HG03060 (cell line): Measurements from ENCODE around the gene ZNF701.
"Not testable (repeated sequence)": the region's sequence is repeated elsewhere in the genome, so short reads cannot be mapped to it uniquely, and the experiment has no call there.

Experiments
- ATAC-seq: cut with Tn5 transposase; IDR thresholded peaks from one replicate; pipeline ENCODE4 v1.9.1; 2021; ENCODE audit warnings: low read depth, moderate number of reproducible peaks; ENCODE audit not compliant: unreplicated experiment

The ZNF701 gene

DNA sequence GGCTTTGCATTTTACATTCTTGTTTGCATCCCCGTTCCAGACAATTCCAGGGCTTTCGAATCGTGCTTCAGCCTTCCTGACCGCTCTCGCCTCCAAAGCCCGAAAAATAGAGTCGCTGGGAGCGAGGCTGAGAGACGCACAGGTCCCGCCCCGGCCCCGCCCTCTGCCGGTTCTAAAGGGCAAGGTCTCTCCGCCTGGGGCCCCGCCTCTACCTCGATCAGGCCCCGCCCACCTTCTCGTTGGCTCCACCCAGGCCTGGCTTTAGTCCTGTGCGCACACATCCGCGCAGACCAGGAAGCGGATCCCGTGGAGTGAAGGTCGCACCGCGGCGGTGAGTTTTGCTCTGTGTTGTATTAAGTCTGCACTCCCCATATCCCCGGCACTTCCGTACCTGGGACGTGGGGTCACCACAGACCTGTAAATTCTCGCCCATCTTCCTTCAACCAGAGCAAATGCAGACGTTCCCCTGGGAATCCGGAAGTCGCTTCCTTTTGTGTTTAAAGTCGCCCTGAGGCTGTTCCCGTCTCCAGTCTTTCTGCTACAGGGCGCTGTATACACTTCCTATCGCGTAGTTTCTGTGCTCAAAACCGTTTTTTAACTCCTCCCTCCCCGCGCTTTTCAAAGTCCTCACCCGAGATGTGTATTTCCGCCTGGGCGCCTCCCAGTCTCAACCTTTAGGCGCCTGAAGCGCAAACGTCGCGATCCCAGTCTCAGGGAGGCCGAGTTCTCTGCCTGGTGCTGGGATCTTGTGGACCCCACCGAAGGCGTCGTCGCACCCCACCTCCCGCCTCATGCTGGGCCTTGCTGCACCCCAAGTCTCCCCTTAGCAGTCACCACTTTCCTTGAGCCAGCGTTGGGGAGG is at the start of gene ZNF701:
Gene ZNF701 (plus strand): TSS at position 288 of the 862 bp plus-strand sequence. CDS start 3,861 bp downstream, outside the sequence.
- ATAC-seq = peak; percentile 71

DNA sequence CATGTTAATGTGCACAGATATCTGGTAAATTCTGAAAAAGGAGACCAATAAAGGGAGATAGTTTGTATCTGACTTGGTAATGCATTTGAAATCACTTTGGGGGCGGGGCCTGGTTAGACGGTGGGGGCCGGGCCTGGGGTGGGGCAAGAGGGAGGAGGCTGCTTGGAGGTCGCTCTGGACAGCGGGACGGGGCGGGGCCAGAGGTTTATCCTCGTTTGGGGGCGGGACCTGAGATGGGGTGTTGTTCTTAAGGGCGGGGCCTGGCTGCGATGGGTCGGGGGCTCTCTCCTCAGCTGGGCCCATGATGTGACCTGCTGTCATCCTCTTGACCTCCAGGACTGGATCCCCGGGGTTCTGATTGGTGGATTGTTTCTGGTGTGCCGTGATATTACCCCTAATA is 47.5 kb upstream of the ZNF701 start:
- ATAC-seq = no peak

DNA sequence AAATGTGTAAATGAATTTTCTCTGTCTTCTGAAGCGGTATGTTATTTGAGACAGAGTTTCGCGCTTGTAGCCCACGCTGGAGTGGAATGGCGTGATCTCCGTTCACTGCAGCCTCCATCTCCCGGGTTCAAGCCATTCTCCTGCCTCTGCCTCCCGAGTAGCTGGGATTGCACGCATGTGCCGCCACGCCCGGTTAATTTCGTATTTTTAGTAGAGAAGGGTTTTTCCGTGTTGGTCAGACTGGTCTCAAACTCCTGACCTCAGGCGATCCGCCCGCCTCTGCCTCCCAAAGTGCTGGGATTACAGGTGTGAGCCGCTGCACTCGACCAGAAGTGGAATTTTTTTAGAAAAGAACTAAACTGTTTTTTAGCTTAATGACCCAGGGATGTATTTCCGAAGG is 46.0 kb upstream of the ZNF701 start:
- no peak for ATAC-seq

DNA sequence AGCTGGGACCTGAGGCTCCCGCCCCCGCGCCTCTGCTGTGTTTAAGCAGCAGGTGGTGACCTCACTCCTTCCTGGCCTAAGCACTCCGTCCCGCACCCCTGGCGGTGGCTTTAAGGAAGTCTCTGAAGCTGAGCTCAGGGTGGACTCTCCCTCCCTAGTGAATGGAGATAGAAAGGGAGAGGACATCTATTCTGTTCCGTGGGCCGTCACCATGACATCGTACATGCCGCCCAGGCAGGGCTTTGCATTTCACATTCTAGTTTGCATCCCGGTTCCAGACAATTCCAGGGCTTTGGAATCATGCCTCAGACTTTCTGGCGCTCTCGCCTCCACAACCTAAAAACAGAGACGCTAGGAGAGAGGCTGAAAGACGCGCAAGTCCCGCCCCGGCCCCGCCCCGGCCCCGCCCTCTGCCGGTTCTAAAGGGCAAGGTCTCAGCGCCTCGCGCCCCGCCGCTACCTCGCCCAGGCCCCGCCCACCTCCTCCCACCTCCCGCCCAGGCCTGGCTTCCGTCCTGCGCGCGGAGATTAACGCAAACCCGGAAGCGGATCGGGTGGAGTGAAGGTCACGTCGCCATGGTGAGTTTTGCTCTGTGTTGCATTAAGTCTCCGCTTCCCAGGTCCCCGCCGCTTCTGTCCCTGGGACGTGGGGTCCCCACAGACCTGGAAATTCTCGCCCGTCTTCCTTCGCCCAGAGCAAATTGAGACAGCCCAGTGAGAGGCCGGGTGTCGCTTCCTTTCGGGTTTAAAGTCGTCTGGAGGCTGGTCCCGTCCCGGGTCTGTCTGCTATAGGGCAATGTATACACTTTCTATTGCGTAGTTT is 42.7 kb upstream of the ZNF701 start, which contains the start of gene ZNF808:
Gene ZNF808 (plus strand): TSS at position 535 of the 822 bp plus-strand sequence. CDS start 15,617 bp downstream, outside the sequence.
- peak; percentile 49 for ATAC-seq

DNA sequence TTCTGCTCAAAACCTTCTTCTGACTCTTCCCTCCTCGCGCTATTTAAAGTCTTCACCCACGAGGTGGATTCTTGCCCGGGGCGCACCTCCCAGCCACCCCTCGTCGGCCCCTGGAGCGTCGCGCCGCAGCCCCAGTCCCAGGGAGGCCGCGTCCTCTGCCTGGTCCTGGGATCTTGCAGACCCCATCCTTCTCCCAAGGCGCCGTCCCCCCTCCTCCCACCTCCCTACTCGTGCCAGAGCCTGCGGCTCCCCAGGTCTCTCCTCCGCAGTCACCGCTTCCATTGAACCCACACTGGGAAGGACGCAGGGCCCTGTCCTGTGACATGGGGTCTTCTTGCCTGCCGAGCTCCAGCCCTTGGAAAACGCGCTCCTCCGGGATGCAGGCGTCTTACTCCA is 42.1 kb upstream of the ZNF701 start:
- ATAC-seq = no peak

DNA sequence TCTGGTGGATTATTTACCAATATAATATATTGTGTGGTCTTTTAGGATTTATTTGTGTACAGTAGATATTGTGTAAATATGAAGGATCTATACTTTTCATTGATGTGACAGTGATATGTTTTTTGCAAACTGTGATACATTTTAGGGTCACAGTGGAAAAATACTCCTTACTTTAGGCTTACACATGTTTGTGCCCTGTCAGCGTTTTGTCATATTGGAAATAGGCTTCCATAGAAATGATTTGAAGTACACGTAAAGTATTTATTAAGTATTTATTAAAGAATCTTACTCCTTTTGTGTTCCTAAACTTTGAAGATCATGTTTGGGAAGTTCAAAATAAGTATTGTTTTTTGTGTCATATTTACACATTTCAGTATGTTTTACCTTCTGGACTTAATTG is 37.6 kb upstream of the ZNF701 start:
- no peak for ATAC-seq

DNA sequence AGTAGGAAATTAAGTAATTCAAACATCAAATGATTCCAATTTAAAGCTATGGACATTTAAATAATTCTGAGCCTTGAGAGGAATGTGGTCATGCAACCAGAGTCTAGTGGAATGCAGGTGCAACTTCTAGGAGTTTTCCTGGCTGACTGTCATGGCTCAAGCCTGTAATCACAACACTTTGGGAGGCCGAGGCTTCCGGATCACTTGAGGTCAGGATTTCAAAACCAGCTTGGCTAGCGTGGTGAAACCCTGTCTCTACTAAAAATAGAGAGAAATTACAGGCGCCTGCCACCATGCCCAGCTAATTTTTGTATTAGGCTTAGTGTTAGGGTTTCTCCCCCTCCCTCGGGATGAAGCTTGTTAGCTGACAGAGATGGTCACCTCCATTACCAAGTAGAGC is 36.2 kb upstream of the ZNF701 start:
- no peak for ATAC-seq

DNA sequence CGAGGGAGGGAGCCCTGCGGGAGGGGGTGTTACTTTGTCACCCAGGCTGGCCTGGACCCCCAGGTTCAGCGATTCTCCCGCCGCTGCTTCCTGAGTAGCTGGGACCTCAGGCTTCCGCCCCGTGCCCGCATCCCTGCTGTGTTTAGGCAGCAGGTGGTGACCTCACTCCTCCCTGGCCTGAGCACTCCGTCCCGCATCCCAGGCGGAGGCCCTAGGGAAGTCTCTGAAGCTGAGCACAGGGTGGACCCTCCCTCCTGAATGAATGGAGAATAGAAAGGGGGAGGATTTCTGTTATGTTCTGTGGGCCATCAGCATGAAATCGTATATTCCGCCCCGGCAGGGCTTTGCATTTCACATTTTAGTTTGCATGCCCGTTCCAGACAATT is 34.7 kb upstream of the ZNF701 start:
- not testable (repeated sequence) for ATAC-seq

DNA sequence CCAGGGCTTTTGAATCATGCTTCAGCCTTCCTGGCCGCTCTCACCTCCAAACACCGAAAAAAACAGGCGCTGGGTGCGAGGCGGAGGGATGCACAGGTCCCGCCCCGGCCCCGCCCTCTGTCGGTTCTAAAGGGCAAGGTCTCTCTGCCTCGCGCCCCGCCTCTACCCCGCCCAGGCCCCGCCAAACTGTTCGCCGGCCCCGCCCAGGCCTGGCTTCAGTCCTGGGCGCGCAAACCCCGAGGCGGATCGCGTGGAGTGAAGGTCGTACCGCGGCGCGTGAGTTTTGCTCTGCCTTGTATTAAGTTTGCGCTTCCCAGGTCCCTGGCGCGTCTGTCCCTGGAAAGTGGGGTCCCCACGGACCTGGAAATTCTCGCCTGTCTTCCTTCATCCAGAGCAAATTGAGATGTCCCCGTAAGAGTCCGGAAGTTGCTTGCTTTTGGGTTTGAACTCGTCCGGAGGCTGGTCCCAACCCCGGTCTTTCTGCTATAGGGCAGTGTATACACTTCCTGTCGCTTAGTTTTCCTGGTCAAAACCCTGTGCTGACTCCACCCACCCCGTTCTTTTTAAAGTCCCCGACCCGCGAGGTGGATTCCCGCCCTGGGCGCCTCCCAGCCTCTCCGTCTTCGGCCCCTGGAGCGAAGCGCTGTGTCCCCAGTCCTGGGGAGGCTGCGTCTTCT is 34.2 kb upstream of the ZNF701 start:
- ATAC-seq = no peak

DNA sequence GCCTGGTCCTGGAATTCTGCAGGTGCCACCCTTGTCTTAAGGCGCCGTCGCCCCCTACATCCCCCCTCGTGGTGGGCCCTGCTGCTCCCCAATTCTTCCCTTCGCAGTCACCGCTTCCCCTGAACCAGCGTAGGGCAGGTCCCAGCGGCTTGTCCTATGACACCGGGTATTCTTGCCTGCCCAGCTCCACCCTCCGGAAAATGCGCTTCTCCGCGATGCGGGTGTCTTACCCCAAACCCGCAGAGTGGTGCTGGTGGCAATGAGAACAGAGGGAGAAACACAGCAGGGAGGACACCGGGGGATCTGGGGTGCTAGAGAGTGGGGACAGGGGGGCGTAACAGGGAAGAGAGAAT is 33.7 kb upstream of the ZNF701 start:
- no peak for ATAC-seq

DNA sequence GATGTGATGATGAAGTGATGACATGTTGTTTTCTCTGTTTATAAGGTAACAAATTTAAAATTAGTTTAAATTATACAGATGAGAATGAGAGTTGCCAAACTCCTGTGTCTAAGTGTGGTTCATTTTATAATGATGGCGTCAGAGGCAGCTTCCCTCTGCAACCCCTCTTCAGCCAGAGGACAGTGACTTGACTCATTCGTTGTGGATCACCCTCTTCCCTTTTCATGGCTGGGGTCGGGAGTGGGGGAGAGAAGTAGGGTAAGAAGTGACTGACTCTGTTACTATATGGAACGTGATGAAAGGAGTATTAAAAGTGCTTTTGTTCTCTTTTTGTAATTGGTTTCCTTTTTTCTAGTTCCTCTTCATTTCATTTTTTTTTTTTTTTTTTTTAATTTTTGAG is 31.3 kb upstream of the ZNF701 start:
- not testable (repeated sequence) for ATAC-seq

DNA sequence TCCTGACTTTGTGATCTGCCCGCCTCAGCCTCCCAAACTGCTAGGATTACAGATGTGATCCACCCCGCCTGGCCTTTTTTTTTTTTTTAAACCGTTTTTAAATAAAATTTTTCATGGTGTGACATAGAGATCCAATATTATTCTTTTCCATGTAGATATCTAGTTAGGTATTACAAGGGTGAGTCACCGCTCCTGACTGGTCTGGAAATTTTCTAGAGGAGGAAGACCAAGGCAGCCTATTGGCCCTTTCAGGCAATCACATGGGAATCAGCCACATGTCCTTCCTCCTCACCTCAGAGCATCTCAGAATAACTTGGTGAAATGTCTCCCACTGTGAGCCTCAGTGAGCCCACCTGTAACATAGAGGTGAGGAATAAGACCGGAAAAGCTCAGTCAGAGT is 28.9 kb upstream of the ZNF701 start:
- not testable (repeated sequence) for ATAC-seq

DNA sequence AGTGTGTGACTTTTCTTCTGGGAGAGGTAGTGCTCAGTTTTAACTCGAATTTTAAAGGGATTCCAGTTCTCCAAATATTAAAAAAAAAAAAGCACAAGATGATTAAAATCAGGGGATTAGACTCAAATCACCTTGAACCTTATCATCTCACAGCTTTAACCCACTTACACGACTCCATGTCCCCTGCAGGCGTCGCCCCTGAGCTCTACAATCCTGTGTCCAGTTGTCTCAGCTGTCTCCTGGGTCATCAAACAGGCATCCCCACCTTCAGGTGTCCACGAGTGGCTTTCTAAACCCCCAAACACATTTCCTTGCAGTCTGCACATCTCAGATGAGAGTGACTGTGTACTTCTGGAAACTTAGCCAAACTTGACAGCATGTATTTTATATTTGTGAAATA is 28.5 kb upstream of the ZNF701 start:
- ATAC-seq = no peak

DNA sequence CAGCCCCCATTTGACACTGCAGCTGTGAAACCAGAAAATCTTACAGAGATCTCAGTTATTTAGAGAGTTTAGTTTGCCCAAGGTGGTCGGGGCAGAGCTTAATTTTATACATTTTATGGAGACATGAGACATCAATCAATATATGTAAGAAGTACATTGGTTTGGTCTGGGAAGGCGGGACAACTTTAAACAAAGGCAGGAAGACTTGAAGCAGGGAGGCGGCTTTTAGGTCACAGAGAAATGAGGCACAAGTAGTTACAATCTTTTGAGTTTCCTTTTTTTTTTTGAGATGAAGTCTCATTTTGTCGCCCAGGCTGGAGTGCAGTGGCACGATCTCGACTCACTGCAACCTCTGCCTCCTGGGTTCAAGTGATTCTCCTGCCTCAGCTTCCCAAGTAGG is 27.5 kb upstream of the ZNF701 start:
- not testable (repeated sequence) for ATAC-seq

DNA sequence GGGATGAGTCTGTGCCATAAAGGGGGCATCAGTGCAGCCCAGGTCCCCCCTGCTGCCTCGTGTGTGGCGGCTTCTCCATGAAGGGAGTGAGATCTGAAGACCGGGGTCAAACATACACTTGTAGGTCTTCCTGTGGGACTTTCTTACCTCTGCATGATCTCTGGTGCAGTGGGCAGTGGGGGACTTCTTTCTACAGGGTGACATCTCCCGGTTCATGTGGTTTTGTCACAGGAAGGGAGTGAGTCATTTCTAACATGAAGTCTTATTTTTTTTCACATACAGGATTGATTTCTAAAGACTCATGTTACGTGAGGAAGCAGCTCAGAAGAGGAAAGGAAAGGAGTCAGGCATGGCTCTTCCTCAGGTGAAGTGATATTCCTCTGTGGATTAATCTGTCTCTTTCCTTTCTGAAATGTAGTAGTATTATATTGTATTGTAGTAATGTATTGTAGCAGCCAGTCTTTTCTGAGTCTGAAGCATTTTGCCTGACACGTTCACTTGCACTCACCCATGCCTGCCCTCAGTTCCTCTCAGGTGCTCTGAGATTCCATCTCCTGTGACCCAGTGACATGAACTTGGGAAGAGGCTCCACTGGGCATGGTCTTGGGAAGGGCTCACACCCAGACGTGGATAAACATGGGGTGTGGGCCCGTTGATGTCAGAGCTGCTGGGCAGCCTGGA is 27.0 kb upstream of the ZNF701 start:
- no peak for ATAC-seq

DNA sequence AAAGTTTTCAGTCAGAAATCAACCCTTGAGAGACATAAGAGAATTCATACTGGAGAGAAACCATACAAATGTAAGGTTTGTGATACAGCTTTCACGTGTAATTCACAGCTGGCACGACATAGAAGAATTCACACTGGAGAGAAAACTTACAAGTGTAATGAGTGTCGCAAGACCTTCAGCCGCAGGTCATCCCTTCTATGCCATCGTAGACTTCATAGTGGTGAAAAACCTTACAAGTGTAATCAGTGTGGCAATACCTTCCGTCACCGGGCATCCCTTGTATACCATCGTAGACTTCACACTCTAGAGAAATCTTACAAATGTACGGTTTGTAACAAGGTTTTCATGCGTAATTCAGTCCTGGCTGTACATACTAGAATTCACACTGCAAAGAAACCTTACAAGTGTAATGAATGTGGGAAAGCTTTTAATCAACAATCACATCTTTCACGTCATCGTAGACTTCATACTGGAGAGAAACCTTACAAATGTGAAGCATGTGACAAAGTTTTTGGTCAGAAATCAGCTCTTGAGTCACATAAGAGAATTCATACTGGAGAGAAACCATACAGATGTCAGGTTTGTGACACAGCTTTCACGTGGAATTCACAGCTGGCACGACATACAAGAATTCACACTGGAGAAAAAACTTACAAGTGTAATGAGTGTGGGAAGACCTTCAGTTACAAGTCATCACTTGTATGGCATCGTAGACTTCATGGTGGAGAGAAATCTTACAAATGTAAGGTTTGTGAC is 15.7 kb upstream of the ZNF701 start:
- no peak for ATAC-seq

DNA sequence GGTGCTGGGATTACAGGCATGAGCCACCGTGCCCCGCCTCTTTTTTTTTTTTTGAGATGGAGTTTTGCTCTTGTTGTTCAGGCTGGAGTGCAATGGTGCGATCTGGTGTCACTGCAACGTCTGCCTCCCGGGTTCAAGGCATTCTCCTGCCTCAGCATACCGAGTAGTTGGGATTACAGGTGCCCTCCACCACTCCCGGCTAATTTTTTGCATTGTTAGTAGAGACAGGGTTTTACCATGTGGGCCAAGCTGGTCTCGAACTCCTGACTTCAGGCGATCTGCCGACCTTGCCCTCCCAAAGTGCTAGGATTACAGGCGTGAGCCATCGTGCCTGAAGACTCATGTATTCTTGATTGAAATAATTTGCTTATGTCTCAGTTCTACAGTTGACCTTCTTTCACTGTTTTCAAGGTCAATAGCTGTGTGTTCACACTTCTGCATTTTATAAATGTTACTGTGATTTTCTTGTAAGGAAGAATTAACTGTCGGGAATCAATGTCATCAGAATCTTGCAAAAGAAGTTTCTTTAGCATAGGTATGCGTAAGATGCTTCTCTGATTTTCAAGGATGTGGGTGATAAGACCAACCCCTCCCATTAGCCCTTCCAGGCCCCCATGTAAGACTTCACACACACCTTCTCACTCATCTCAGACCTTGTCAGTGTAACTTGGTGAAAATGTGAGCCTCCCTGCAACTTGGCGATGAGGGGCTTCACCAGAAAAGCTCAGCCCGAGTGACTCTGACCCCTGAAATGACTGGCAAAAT is 12.7 kb upstream of the ZNF701 start:
- no peak for ATAC-seq

DNA sequence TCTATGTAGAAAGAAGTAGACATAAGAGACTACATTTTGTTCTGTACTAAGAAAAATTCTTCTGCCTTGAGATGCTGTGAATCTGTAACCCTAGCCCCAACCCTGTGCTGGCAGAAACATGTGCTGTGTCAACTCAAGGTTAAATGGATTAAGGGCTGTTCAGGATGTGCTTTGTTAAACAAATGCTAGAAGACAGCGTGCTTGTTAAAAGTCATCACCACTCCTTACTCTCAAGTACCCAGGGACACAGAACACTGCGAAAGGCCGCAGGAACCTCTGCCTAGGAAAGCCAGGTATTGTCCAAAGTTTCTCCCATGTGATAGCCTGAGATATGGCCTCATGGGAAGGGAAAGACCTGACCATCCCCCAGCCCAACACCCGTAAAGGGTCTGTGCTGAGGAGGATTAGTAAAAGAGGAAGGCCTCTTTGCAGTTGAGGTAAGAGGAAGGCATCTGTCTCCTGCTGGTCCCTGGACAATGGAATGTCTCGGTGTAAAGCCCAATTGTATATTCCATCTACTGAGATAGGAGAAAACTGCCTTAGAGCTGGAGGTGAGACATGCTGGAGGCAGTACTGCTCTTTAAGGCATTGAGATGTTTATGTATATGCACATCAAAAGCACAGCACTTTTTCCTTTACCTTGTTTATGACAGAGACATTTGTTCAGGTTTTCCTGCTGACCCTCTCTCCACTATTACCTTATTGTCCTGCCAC is 11.2 kb upstream of the ZNF701 start:
- not testable (repeated sequence) for ATAC-seq
